Mesodermal cell (in vitro differentiated cells): ENCODE results near the gene GRIK1.

Experiments
- H3K27ac ChIP-seq: 2 replicates; pipeline ENCODE4 v1.7.0; 2013; ENCODE audit warnings: mild to moderate bottlenecking, low read depth, low read length, moderate library complexity; ENCODE audit not compliant: severe bottlenecking
- H3K36me3 ChIP-seq: 2 replicates; pipeline ENCODE4 v1.7.1; 2013; ENCODE audit warnings: mild to moderate bottlenecking, low read length, moderate library complexity; ENCODE audit not compliant: control insufficient read depth, insufficient read depth
- H3K4me1 ChIP-seq: one replicate; pipeline ENCODE4 v1.7.1; 2013; ENCODE audit warnings: mild to moderate bottlenecking, low read length; ENCODE audit not compliant: insufficient read depth, control insufficient read depth, poor library complexity, severe bottlenecking
- H3K4me3 ChIP-seq: 2 replicates; pipeline ENCODE4 v1.7.0; 2013; ENCODE audit warnings: low read length, control low read depth, mild to moderate bottlenecking; ENCODE audit not compliant: insufficient read depth, poor library complexity, severe bottlenecking; ENCODE audit errors: extremely low read depth
- H3K9me3 ChIP-seq: 2 replicates; pipeline ENCODE4 v1.7.1; 2013; ENCODE audit warnings: mild to moderate bottlenecking, low read length, moderate library complexity; ENCODE audit not compliant: control insufficient read depth
- WGBS, 2 experiments: methylation state at CpG; one replicate each; pipeline ENCODE4 v1.1.5; 2013; ENCODE audit warnings: missing lambda C conversion rate in 2 of 2; ENCODE audit not compliant: insufficient coverage in 2 of 2; 5-methylcytosine and 5-hydroxymethylcytosine counted together

The GRIK1 gene

DNA sequence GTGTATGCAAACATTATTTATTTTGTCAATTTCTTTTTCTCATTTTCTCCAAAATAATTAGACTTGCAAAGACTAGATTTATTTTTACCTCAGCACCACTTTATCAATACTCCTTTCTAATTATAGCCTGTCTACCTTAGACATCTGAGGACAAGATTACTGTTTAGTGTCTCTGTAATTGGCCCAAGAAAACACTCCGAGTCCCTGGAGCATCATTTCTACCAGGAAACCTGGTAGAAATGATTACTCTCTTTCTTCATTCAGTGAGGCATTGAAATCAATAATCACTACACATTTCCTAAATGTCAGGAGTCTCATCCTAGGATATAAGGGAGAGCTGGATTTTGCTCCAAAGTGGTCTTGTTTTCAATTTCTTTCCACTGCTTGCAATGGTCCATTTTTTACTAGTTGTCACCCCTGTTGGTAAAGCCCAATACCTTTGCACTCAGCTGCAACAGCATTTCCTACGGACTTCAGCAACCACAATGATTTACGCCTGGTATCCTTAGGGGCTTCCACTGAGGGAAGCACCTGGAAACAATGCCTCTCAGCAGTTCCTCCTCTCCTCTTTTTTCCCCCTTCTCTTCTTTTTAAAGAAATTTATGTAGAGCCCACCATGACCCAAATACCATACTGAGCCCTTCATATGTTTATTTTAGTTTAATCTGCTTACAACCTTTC, 64.6 kb downstream of the GRIK1 start:
- Histone ChIP-seq H3K4me1 (no peaks in the 10 kb centered on the region), H3K9me3 (no peaks in the 10 kb centered on the region), H3K36me3 (no peaks in the 10 kb centered on the region), H3K4me3 (no peak overlapping the region), H3K27ac (no peak overlapping the region)
- WGBS, 2 experiments, result 66 to 67% methylated on average over 2 to 3 of the region's 3 CpGs

DNA sequence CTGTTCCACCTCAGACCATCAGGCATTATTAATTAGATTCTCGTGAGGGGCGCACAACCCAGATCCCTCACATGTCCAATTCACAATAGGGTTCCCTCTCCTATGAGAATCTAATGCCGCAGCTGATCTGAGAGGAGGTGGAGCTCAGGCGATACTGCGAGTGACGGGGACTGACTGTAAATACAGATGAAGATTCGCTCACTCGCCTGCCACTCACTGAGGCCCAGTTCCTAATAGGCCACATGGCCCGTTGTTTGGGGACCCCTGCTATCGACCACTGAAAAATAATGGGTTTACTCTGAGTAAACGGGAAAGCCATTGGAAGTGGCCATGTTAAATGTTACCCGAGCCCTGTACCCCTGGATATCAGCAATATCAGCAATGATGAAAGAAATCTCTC, 65.9 kb downstream of the GRIK1 start:
- H3K4me3 ChIP-seq, result no peak overlapping the region
- H3K36me3 ChIP-seq, result no peaks in the 10 kb centered on the region
- H3K4me1 ChIP-seq, result no peaks in the 10 kb centered on the region
- WGBS, 2 experiments, result 92 to 99% methylated on average over 9 to 10 of the region's 12 CpGs
- H3K27ac ChIP-seq, result no peak overlapping the region
- no peaks in the 10 kb centered on the region for H3K9me3 ChIP-seq

DNA sequence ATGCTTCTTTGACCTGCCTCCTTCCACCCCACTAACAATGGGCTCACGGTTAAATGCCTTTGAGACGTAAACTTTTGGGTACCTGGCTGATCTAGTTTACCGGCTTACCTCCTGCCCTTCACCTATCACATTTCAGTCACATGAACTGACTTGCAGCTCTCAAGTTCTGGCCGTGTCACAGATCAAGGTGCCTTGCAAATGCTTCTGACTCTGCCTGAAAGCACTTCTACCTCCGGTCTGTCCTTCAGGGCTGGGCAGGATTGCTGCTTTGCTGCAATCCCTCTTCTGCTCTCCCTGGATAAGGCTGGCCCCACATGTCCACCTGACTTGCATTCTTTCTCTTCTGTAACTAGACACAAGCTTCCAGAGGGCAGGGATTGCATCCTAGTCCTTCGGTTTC, 69.0 kb downstream of the GRIK1 start:
- WGBS, 2 experiments, result 74 to 76% methylated on average over 4 to 6 of the region's 6 CpGs

DNA sequence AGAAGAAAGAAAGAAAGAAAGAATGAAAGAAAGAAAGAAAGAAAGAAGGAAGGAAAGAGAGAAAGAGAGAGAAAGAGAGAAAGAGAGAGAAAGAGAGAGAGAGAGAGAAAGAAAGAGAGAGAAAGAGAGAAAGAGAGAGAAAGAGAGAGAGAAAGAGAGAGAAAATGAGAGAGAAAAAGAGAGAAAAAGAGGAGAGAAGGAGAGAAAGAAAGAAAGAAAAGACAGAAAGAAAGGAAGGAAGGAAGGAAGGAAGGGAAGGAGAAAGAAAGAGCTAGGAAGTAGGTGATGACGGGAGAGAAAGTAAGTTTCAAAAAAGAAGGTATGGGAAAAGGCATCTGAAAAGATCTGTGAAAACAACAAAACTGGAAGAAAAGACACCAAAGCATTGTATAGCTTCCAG, 72.0 kb downstream of the GRIK1 start:
- Histone ChIP-seq H3K27ac (no peak overlapping the region), H3K9me3 (no peaks in the 10 kb centered on the region), H3K4me3 (no peak overlapping the region), H3K36me3 (no peaks in the 10 kb centered on the region), H3K4me1 (no peaks in the 10 kb centered on the region)
- WGBS, 2 experiments, result 86 to 100% methylated on average over 1 of the region's 1 CpG

More for the DNA sequence above, 69.0 kb downstream of the GRIK1 start:
- Histone ChIP-seq H3K27ac (no peak overlapping the region), H3K9me3 (no peaks in the 10 kb centered on the region), H3K4me1 (no peaks in the 10 kb centered on the region), H3K36me3 (no peaks in the 10 kb centered on the region), H3K4me3 (no peak overlapping the region)

DNA sequence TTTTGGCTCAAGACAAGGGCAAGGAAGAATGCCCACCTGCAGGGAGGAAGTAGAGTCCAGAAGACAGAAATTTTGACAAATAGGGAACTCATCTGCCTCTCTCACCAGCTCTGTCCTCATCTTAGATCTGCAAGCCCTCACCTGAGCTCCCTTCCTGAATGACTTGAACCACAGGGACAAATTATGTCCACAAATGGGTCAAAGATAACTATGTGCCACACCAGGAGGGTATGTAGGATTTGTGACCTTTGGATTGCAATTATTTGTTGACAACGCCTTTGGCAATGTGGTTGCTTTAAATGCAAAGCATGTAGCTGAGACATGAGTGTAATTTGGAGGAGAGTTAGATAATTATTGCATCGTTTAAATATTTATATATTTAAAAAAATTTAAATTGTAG, 79.5 kb downstream of the GRIK1 start:
- WGBS, 2 experiments, result 89% methylated on average over 1 of the region's 2 CpGs; no CpG with 5 or more reads in 1 of the 2 experiments
- no peaks in the 10 kb centered on the region for H3K36me3 ChIP-seq

DNA sequence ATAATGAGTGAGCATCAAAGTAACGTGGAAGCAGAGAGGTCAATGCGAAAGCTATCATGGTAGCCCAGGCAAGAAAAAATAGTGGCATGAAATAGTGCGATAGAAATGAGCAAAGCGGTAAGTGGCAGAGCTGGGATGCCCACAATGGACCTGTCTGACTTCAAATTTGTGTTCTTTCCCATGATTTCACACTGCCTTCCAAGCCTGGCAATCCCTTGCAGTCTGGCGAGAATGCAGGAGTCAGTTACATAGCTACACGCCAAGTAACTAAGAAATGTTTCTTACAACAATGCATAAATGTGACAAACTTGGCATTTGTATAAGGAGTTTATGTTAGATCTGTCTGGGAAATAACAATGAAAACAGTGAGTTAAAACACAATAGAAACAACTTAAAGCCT, 82.6 kb downstream of the GRIK1 start:
- Histone ChIP-seq H3K27ac (no peak overlapping the region), H3K9me3 (no peaks in the 10 kb centered on the region), H3K4me3 (no peak overlapping the region), H3K36me3 (no peaks in the 10 kb centered on the region), H3K4me1 (no peaks in the 10 kb centered on the region)
- WGBS, 2 experiments, result 94 to 98% methylated on average over 6 of the region's 6 CpGs

More for the DNA sequence above, 79.5 kb downstream of the GRIK1 start:
- H3K27ac ChIP-seq, result no peak overlapping the region
- no peak overlapping the region for H3K4me3 ChIP-seq
- H3K4me1 ChIP-seq, result no peaks in the 10 kb centered on the region
- H3K9me3 ChIP-seq, result no peaks in the 10 kb centered on the region

DNA sequence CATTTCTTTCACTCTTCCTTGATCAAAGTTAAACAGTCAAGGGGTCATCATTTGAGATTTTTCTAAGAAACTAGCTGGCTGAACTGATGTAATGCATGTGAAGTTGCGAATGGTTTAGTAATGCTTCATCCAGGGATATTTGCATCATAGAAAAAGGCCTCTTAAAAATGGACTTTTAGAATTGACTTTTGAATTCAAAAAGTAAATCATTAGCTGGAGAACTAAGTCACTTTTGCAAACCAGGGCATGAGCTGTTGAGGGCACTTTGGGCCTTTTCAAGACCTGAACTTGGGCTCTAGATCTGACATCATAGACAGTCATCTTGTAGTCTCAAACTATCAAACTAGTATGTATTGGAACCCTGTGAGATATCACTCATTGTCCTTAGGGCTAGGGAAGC, 85.0 kb downstream of the GRIK1 start:
- no CpG with 5 or more reads among the region's 1 CpG for WGBS, 2 experiments

DNA sequence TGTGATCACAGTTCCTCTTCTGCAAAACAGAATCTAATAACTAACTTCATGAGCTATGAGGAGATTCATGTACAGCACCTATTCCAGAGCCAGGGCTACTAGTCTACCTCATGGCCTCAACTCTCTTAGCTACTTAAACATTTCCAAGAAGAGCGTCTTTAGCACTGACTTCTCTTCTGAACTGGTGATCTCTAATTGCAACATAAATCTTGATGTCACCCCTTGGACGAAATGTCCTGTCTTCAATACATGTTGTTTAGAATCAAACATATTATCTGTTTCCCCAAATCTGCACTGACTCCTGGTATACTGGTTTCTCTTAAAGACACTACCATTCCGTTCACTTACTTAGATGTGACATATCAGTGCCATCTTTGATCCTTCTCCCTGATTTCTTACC, 88.2 kb downstream of the GRIK1 start:
- no peaks in the 10 kb centered on the region for H3K9me3 ChIP-seq
- no peaks in the 10 kb centered on the region for H3K36me3 ChIP-seq
- H3K27ac ChIP-seq, result no peak overlapping the region
- no peak overlapping the region for H3K4me3 ChIP-seq
- no peaks in the 10 kb centered on the region for H3K4me1 ChIP-seq
- WGBS, 2 experiments, result 56 to 58% methylated on average over 3 of the region's 3 CpGs

More for the DNA sequence above, 85.0 kb downstream of the GRIK1 start:
- H3K4me3 ChIP-seq, result no peak overlapping the region
- H3K9me3 ChIP-seq, result no peaks in the 10 kb centered on the region
- H3K36me3 ChIP-seq, result no peaks in the 10 kb centered on the region
- H3K27ac ChIP-seq, result no peak overlapping the region
- no peaks in the 10 kb centered on the region for H3K4me1 ChIP-seq

DNA sequence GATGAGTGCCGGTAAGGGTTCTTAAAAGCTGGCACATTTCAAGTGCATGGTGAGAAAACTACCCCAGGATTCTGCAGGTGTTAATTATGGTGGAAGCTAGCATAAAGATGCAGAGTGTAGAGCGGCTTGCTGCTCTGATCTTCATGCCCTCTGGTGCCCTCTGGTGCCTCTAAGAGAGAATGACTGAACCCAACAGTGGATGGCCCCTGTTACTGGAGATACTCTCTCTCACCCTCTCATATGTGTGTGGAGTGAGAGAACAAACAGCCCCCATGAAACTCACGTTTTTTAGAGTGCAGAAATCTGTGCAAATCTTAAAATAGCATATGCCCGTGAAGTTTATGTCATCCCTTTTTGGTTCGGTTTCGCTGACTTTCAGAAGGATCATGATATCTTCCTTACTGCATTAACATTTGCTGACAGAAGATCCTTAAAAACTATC, 90.0 kb downstream of the GRIK1 start:
- Histone ChIP-seq H3K4me1 (no peaks in the 10 kb centered on the region), H3K4me3 (no peak overlapping the region), H3K36me3 (no peaks in the 10 kb centered on the region), H3K9me3 (no peaks in the 10 kb centered on the region), H3K27ac (no peak overlapping the region)
- WGBS, 2 experiments, result 41 to 47% methylated on average over 5 of the region's 6 CpGs

DNA sequence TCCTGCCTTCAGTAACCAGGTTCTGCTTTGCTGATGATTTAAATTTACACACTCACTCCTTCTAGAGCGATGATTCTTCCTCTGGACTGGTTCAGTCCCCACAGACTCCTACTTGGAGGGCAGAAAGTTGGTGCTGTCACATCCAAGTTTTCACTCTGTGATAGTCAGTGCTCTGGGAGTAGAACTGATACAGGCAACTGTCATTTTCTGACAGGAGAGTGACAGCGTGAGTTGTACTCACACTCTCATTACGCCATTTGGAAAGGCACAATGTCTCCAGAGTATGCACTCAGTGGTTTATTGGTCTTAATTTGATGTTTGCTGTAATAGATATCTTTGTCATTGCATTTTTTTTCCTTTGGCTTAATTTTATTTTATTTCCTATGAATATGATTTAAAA, 96.0 kb downstream of the GRIK1 start:
- H3K9me3 ChIP-seq, result no peaks in the 10 kb centered on the region
- H3K27ac ChIP-seq, result no peak overlapping the region
- WGBS, 2 experiments, result 94 to 100% methylated on average over 1 to 3 of the region's 3 CpGs
- no peaks in the 10 kb centered on the region for H3K4me1 ChIP-seq
- no peaks in the 10 kb centered on the region for H3K36me3 ChIP-seq
- H3K4me3 ChIP-seq, result no peak overlapping the region

DNA sequence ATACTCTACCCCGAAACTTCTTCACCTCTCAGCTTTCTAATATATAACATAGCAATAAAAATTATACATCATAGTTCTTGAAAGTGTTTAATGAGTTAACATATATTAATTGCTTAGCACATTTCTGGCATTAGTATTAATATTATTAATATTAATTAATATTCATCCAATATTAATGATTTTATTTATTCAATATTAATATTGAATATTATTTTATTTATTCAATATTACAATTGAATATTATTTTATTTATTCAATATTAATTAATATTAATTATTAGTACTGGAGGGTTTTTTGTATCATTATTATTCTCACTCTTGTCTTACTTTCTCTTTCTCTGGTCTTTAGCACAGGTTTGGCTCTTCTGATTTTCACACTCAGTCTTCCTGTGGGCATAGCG, 105.2 kb downstream of the GRIK1 start:
- H3K4me3 ChIP-seq, result no peak overlapping the region
- no peaks in the 10 kb centered on the region for H3K4me1 ChIP-seq

More for the DNA sequence above, 105.2 kb downstream of the GRIK1 start:
- no peaks in the 10 kb centered on the region for H3K9me3 ChIP-seq
- H3K36me3 ChIP-seq, result no peaks in the 10 kb centered on the region
- 78 to 86% methylated on average over 1 of the region's 2 CpGs for WGBS, 2 experiments
- no peak overlapping the region for H3K27ac ChIP-seq
